OCI-LY7 (cell line): ENCODE measurements around the gene NFATC4. TPM values are rescaled to one million over a fixed set of nuclear protein-coding genes. Genes with fewer than 3 reads are reported as not detected.

Experiments used
- BruUV-seq: library from RNA; stranded (reverse); fragments of 400-500 nt; replicated peaks from 2 replicates; lab custom pipeline; 2021; lab: Mats Ljungman, UMichigan
- CTCF ChIA-PET: fragments of 300-600 bp; sonication (Branson Sonifier 250); formaldehyde crosslinking; loops from one replicate; lab custom pipeline; 2022; ENCODE audit warnings: antibody characterized with exemption; ENCODE audit not compliant: unreplicated experiment; lab: Charles Lee
- POLR2A ChIA-PET: fragments of 300-600 bp; sonication (Branson Sonifier 250); formaldehyde crosslinking; loops from one replicate; lab custom pipeline; 2022; ENCODE audit warnings: antibody characterized with exemption; lab: Charles Lee
- DNase-seq: peaks from one replicate; pipeline ENCODE4 v3.0.0-alpha.2; 2015; ENCODE audit warnings: low spot score
- H2AFZ ChIP-seq: fragments of 200-600 bp; sonication (generic), shearing (Covaris generic); 2 replicates; pipeline ENCODE4 v1.6.1; 2014; ENCODE audit warnings: mild to moderate bottlenecking, antibody characterized with exemption, low read length, moderate library complexity
- H3K27ac ChIP-seq: fragments of 200-600 bp; sonication (generic); 2 replicates; pipeline ENCODE4 v1.5.1; 2014; ENCODE audit warnings: mixed run types, low read depth, mild to moderate bottlenecking, moderate library complexity, low read length, inconsistent platforms; ENCODE audit not compliant: poor library complexity, severe bottlenecking
- H3K36me3 ChIP-seq: fragments of 200-600 bp; sonication (generic); 2 replicates; pipeline ENCODE4 v1.6.1; 2014; ENCODE audit warnings: mild to moderate bottlenecking, antibody characterized with exemption, low read length, moderate library complexity, mixed read lengths; ENCODE audit not compliant: insufficient read depth
- H3K4me1 ChIP-seq: fragments of 200-600 bp; sonication (generic); 2 replicates; pipeline ENCODE4 v1.5.1; 2014; ENCODE audit warnings: mild to moderate bottlenecking, low read length; ENCODE audit not compliant: insufficient read depth, poor library complexity, severe bottlenecking
- H3K4me2 ChIP-seq: fragments of 200-600 bp; sonication (generic); 2 replicates; pipeline ENCODE4 v1.6.1; 2014; ENCODE audit warnings: mild to moderate bottlenecking, low read length
- H3K4me3 ChIP-seq: fragments of 200-600 bp; sonication (generic); 2 replicates; pipeline ENCODE4 v1.5.1; 2014; ENCODE audit warnings: mild to moderate bottlenecking, low read depth, low read length; ENCODE audit not compliant: poor library complexity, severe bottlenecking
- H3K79me2 ChIP-seq: fragments of 200-600 bp; sonication (generic); 2 replicates; pipeline ENCODE4 v1.6.1; 2016; ENCODE audit warnings: low read depth, mild to moderate bottlenecking, low read length, moderate library complexity, mixed read lengths; ENCODE audit not compliant: insufficient read depth
- H3K9me2 ChIP-seq: fragments of 200-600 bp; sonication (generic); 2 replicates; pipeline ENCODE4 v1.6.1; 2016; ENCODE audit warnings: mild to moderate bottlenecking, low read length, mixed read lengths; ENCODE audit not compliant: insufficient read depth
- H3K9me3 ChIP-seq: fragments of 200-600 bp; sonication (generic); 2 replicates; pipeline ENCODE4 v1.6.1; 2014; ENCODE audit warnings: mild to moderate bottlenecking, mixed run types, low read length, mixed read lengths
- H4K20me1 ChIP-seq: fragments of 200-600 bp; sonication (generic); 2 replicates; pipeline ENCODE4 v1.6.1; 2014; ENCODE audit warnings: mild to moderate bottlenecking, antibody characterized with exemption, low read length, moderate library complexity, mixed read lengths; ENCODE audit not compliant: insufficient read depth
- EZH2phosphoT487 ChIP-seq: fragments of 200-600 bp; sonication (generic); IDR thresholded peaks from 2 replicates; pipeline ENCODE4 v1.6.1; 2018; ENCODE audit warnings: low read depth, borderline replicate concordance, mild to moderate bottlenecking, mixed run types, antibody characterized with exemption, low read length, moderate library complexity, mixed read lengths
- intact Hi-C: fragments of 100-400 bp; cut with micrococcal nuclease; formaldehyde crosslinking; loops from one replicate; pipeline ENCODE4 v1.10.0; 2022; ENCODE audit not compliant: unreplicated experiment
- total RNA-seq, 2 experiments: library from RNA; depleted of rRNA in 1 of 2; stranded (reverse); fragments of >200 nt in 1 of 2; shearing (Covaris generic) in 1 of 2; gene quantifications; 2 replicates each; pipeline ENCODE4 v1.2.3, GENCODE V29; 2014 to 2022
- TF ChIP-seq, protein P1 (sequence below): fragments of 200-600 bp; sonication (generic); conservative IDR thresholded peaks from 2 replicates; pipeline ENCODE4 v1.5.1; 2014; ENCODE audit warnings: mild to moderate bottlenecking, antibody characterized with exemption, low read length, moderate library complexity, mixed read lengths

Gene NFATC4
- total RNA-seq, 2 experiments from 2014 or later: 72.2 to 96.6 TPM

DNA sequence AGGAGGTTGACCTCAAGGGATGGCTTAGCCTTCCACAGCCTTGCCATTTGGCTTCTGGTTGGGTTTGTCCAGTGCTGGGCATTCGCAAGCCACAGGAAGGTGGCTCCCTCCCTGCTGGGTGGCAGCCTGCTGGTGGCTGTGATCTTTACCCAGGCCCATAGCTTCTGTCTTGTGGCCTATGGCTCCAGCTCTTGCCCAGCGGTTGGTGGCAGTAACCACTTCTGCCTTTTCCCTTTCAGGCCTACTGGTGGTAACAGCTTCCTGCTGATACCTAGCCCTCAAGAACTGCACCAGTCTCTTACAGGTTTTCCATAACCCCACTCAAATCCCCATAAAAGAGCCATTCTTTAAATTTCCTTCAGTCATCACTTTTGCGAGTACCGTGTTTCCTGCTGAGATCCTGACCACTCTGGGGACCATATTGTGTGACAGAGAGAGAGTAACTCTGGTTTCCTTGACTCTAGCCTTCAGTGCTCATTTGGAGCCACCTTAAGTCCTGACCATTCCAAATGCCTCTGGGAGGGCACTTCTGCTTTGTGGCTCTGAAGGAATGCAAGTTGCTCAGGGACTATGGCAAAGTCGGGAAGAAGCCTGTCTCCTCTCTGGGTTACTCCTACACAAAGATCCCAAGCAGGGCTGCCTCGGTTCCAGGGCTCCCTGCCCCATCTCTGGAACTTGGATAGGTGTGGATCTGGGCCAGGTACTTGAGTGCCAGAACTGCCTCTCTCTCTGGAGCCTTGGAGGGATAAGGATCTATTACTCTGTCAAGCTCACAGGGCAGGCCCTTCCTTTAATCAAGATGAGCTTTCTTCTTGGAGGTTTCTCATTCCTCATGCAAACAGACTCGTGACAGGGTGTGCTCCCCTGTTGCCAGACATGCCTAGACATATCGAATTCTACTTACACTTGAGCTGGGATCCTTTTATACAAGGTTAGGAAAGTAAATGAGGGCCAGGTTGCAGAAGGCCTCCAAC is 27.9 kb downstream of the NFATC4 start:
- peaks cover 6% of the 10 kb centered on the region for H3K4me1 ChIP-seq
- H3K27ac ChIP-seq: no peak overlapping the region
- H4K20me1 ChIP-seq: no peaks in the 10 kb centered on the region
- H3K9me2 ChIP-seq: no peaks in the 10 kb centered on the region
- no peaks in the 10 kb centered on the region for H3K79me2 ChIP-seq
- CTCF ChIA-PET: interaction anchor here (1.2 kb wide), 1 partner anchor 11 kb away, joined by 3 read pairs; no protein-coding TSS in a partner anchor
- no peaks in the 10 kb centered on the region for H3K9me3 ChIP-seq
- intact Hi-C loops: no loop called here
- no peak overlapping the region for H3K4me2 ChIP-seq
- POLR2A ChIA-PET: interaction anchor here (1.3 kb wide), 1 partner anchor 25 kb away, joined by 5 read pairs; no protein-coding TSS in a partner anchor
- H2AFZ ChIP-seq: no peak overlapping the region
- H3K36me3 ChIP-seq: no peaks in the 10 kb centered on the region
- DNase-seq: peak; percentile 13
- BruUV-seq: no TSS peak
- TF ChIP-seq, protein P1, sequence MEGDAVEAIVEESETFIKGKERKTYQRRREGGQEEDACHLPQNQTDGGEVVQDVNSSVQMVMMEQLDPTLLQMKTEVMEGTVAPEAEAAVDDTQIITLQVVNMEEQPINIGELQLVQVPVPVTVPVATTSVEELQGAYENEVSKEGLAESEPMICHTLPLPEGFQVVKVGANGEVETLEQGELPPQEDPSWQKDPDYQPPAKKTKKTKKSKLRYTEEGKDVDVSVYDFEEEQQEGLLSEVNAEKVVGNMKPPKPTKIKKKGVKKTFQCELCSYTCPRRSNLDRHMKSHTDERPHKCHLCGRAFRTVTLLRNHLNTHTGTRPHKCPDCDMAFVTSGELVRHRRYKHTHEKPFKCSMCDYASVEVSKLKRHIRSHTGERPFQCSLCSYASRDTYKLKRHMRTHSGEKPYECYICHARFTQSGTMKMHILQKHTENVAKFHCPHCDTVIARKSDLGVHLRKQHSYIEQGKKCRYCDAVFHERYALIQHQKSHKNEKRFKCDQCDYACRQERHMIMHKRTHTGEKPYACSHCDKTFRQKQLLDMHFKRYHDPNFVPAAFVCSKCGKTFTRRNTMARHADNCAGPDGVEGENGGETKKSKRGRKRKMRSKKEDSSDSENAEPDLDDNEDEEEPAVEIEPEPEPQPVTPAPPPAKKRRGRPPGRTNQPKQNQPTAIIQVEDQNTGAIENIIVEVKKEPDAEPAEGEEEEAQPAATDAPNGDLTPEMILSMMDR: no peak
- no peak for TF ChIP-seq EZH2phosphoT487
- H3K4me3 ChIP-seq: no peak overlapping the region

DNA sequence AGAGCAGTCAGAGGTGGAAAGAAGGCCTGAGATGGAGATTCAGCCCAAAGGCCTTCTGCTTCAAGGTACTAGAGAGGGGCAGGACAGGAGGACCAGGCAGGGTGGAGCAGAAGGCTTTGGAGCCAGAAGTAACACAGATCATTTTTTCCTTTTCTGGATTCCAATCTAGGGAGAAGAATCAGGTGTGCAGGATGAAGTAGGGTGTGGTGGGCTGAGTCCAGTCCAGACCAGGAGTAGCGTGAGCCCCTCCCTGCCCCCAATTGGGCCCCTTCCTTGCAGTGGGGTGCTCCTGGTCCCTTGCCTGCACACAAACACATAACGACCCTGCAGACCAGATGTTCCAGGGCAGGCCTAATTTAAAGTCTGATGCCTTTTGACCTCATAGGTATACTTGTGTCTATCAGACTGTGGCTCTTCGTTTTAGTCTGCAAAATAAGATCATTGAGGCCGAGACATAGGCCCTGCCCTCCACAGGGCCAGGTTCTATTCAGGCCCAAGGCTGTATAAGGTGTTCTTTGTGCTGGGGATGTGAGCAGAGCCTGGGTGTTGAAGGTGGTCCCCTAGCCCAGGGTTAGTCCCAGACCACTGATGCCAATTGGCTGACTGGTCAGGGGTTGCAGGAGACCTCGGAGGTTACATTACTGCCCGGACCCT is 29.8 kb downstream of the NFATC4 start:
- intact Hi-C loops: no loop called here
- no peaks in the 10 kb centered on the region for H3K4me1 ChIP-seq
- TF ChIP-seq, protein P1: no peak

More for the DNA sequence above, 29.8 kb downstream of the NFATC4 start:
- BruUV-seq: no TSS peak
- H3K79me2 ChIP-seq: no peaks in the 10 kb centered on the region
- ChIA-PET CTCF (no interaction called here), POLR2A (no interaction called here)
- no peak overlapping the region for H3K27ac ChIP-seq
- H3K36me3 ChIP-seq: no peaks in the 10 kb centered on the region
- H3K4me3 ChIP-seq: no peak overlapping the region
- H4K20me1 ChIP-seq: no peaks in the 10 kb centered on the region
- H3K9me3 ChIP-seq: no peaks in the 10 kb centered on the region
- no peaks in the 10 kb centered on the region for H3K9me2 ChIP-seq
- no peak overlapping the region for H3K4me2 ChIP-seq
- H2AFZ ChIP-seq: no peak overlapping the region
- no peak for DNase-seq
